T-cell (primary cell): ENCODE measurements around the gene CSNK1E. TPM values are rescaled to one million over a fixed set of nuclear protein-coding genes. Genes with fewer than 3 reads are reported as not detected.

Experiments used
- ATAC-seq, 4 experiments: fragments of 200-7000 bp in 3 of 4; fragments of 150-1000 bp in 1 of 4; cut with Tn5 transposase; replicated peaks in 1 of 4; 1 replicate in 3 of 4; 2 replicates in 1 of 4; pipeline ENCODE4 v1.10.0; 2021; ENCODE audit warnings: moderate library complexity in 3 of 4, mild to moderate bottlenecking in 2 of 4, moderate number of reproducible peaks in 1 of 4
- CTCF ChIA-PET, 2 donors: fragments of 300-600 bp; sonication (Branson Sonifier 250); formaldehyde crosslinking; loops; one replicate each; lab custom pipeline; 2022; ENCODE audit warnings: antibody characterized with exemption in 2 of 2; lab: Charles Lee
- POLR2A ChIA-PET, 2 donors: fragments of 300-600 bp; sonication (Branson Sonifier 250); formaldehyde crosslinking; loops; one replicate each; lab custom pipeline; 2022; ENCODE audit warnings: antibody characterized with exemption in 2 of 2; lab: Charles Lee
- DNase-seq, 35 experiments: peaks; one replicate each; pipeline versions ENCODE4 v3.0.0 to v3.0.0-alpha.2; 2013 to 2023
- H3K27ac ChIP-seq: one replicate; pipeline ENCODE4 v1.5.1; 2013; ENCODE audit warnings: low read length
- H3K27me3 ChIP-seq, 2 experiments: replicated peaks in 1 of 2; 1 replicate in 1 of 2; 2 replicates in 1 of 2; pipeline versions ENCODE4 v1.6.1 to v1.7.0; 2013; ENCODE audit warnings: low read length in 1 of 2, mixed read lengths in 1 of 2; ENCODE audit not compliant: control insufficient read depth in 2 of 2, insufficient read depth in 2 of 2; ENCODE audit errors: extremely low read depth in 1 of 2
- H3K36me3 ChIP-seq, 2 donors: 1 replicate in 1 of 2; 2 replicates in 1 of 2; pipeline versions ENCODE4 v1.6.1 to v1.7.0; 2013; ENCODE audit warnings: low read length in 1 of 2; ENCODE audit not compliant: control insufficient read depth in 2 of 2, insufficient read depth in 1 of 2; ENCODE audit errors: extremely low read depth in 1 of 2
- H3K4me1 ChIP-seq, 2 experiments: 1 replicate in 1 of 2; 2 replicates in 1 of 2; pipeline versions ENCODE4 v1.6.1 to v1.7.0; 2013; ENCODE audit warnings: low read length in 2 of 2, mixed read lengths in 1 of 2; ENCODE audit not compliant: insufficient read depth in 2 of 2, control insufficient read depth in 1 of 2; ENCODE audit errors: extremely low read depth in 1 of 2
- H3K4me3 ChIP-seq, 2 donors: 1 replicate in 1 of 2; 2 replicates in 1 of 2; pipeline versions ENCODE4 v1.5.1 to v1.7.0; 2013; ENCODE audit warnings: mild to moderate bottlenecking in 2 of 2, low read length in 1 of 2, moderate library complexity in 1 of 2; ENCODE audit not compliant: control insufficient read depth in 1 of 2; ENCODE audit errors: extremely low read depth in 1 of 2
- H3K9me3 ChIP-seq: 2 replicates; pipeline ENCODE4 v1.7.0; 2013
- H3K27ac Mint-ChIP-seq, 2 donors: one replicate each; pipeline ENCODE4 v1.8.0; 2020 to 2021; ENCODE audit warnings: mild to moderate bottlenecking in 2 of 2, mixed read lengths in 2 of 2
- H3K27me3 Mint-ChIP-seq, 2 donors: one replicate each; pipeline ENCODE4 v1.8.0; 2021 to 2022; ENCODE audit warnings: mixed read lengths in 2 of 2
- H3K36me3 Mint-ChIP-seq: one replicate; pipeline ENCODE4 v1.8.0; 2021; ENCODE audit warnings: mixed read lengths
- H3K4me1 Mint-ChIP-seq, 3 donors: one replicate each; pipeline ENCODE4 v1.8.0; 2020 to 2022; ENCODE audit warnings: mixed read lengths in 3 of 3, mild to moderate bottlenecking in 1 of 3
- H3K4me3 Mint-ChIP-seq, 3 donors: one replicate each; pipeline ENCODE4 v1.8.0; 2020 to 2022; ENCODE audit warnings: mild to moderate bottlenecking in 3 of 3, mixed read lengths in 3 of 3, moderate library complexity in 3 of 3
- H3K9me3 Mint-ChIP-seq, 3 donors: one replicate each; pipeline ENCODE4 v1.8.0; 2020 to 2022; ENCODE audit warnings: mixed read lengths in 3 of 3
- WGBS: methylation state at CpG from one replicate; pipeline ENCODE4 v1.1.5; 2013; ENCODE audit warnings: missing lambda C conversion rate; ENCODE audit not compliant: insufficient coverage; 5-methylcytosine and 5-hydroxymethylcytosine counted together
- total RNA-seq, 35 experiments: library from RNA in 6 of 35; stranded (reverse) in 6 of 35; fragments of 120-200 nt in 1 of 35; gene quantifications; one replicate each; pipeline versions ENCODE4 v1.2.1 to v1.2.4 and lab custom pipeline; 2013 to 2026

Gene CSNK1E
- total RNA-seq, 5 donors from 2014 or later (not counting 1 experiment from before 2014, with no cell fraction given): 105 to 142 (median 115) TPM

DNA sequence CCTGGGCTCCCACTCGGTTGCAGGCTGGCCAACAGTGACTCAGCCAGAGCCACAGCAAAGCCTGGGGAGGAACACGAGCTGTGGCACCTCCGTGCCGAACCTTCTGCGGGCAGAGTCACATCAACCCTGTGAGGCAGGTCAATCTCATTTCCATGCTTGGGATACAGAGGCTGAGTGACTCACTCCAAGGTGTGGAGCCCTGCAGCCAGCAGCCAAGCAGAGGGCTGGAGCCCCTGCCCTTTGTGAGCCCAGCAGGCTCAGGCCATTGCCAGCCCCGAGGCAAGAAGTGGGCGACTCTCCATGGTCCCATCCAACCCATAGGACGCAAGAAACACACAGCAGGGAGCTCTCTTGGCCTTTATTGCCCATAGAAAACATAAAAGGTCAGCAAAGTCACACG lies 21.4 kb downstream of the CSNK1E start:
- H3K4me3 ChIP-seq: no peak overlapping the region
- Mint-ChIP-seq H3K36me3 (peaks cover 25% of the 10 kb centered on the region), H3K9me3 (no peaks in the 10 kb centered on the region), H3K27me3 (no peaks in the 10 kb centered on the region), H3K4me3 (no peak overlapping the region), H3K27ac (no peak overlapping the region), H3K4me1 (no peaks in the 10 kb centered on the region)
- WGBS: over 99% methylated on average over 8 of the region's 9 CpGs
- H3K9me3 ChIP-seq: no peaks in the 10 kb centered on the region
- no peaks in the 10 kb centered on the region for H3K27me3 ChIP-seq
- no peak overlapping the region for H3K27ac ChIP-seq
- H3K36me3 ChIP-seq: peaks cover 17 to 77% of the 10 kb centered on the region in 2 donors
- ChIA-PET POLR2A (no interaction called here), CTCF (no interaction called here)
- H3K4me1 ChIP-seq: no peaks in the 10 kb centered on the region
- no peak for DNase-seq
- ATAC-seq: no peak

DNA sequence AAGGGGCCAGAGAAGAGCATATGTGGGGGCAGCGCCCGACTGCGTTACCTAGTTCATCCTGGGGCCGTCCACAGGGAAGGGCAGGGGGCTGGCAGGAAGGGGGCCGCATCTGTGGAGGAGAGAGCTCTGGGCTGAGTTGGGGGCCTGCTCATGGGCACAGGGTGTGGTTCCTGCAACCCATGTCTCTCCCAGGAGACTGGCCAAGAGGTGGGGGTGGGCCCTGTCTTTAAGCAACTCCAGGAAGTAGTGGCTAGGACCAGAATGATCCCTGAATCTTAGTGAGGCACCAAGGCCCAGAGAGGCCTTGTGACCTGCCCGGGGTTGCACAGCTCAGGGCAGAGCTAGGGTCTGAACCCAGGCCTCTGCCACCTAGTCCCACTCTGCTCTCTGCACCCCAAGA lies 21.9 kb downstream of the CSNK1E start:
- Histone ChIP-seq H3K4me1 (no peaks in the 10 kb centered on the region), H3K27ac (no peak overlapping the region), H3K4me3 (no peak overlapping the region), H3K36me3 (peaks cover 17 to 72% of the 10 kb centered on the region in 2 donors), H3K27me3 (no peaks in the 10 kb centered on the region), H3K9me3 (no peaks in the 10 kb centered on the region)
- Mint-ChIP-seq H3K27me3 (no peaks in the 10 kb centered on the region), H3K36me3 (peaks cover 23% of the 10 kb centered on the region), H3K4me1 (no peaks in the 10 kb centered on the region), H3K4me3 (no peak overlapping the region), H3K9me3 (no peaks in the 10 kb centered on the region), H3K27ac (no peak overlapping the region)
- DNase-seq (no peak), ATAC-seq (no peak)
- WGBS: 97% methylated on average over 6 of the region's 6 CpGs
- ChIA-PET POLR2A (no interaction called here), CTCF (no interaction called here)

DNA sequence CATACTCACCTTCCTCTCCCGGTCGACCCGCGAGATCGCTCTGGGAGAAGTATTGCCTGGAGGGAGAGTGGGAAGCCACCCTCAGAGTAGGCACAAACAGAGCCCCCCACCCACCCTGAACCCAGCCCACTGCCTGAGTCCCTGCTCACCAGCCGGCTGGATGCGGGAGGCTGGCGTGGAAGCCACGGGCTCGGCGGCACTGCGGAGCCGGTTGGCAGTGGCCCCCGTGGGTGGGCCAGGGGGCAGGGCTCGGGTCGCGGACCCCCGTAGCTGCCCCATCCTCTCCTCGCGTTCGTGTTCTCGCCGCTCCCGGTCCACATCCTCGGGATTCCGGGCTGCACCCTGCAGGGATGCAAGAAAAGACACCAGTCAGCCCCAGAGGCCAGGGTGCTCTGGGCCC lies 23.0 kb downstream of the CSNK1E start:
- Mint-ChIP-seq H3K27ac (no peak overlapping the region), H3K4me1 (no peaks in the 10 kb centered on the region), H3K4me3 (no peak overlapping the region), H3K36me3 (peaks cover 17% of the 10 kb centered on the region), H3K9me3 (no peaks in the 10 kb centered on the region), H3K27me3 (no peaks in the 10 kb centered on the region)
- ChIA-PET POLR2A (no interaction called here), CTCF (no interaction called here)
- ATAC-seq (no peak), DNase-seq (no peak)
- H3K9me3 ChIP-seq: no peaks in the 10 kb centered on the region
- H3K27me3 ChIP-seq: no peaks in the 10 kb centered on the region
- H3K4me3 ChIP-seq: no peak overlapping the region
- H3K36me3 ChIP-seq: peaks cover 17 to 61% of the 10 kb centered on the region in 2 donors
- no peaks in the 10 kb centered on the region for H3K4me1 ChIP-seq
- no peak overlapping the region for H3K27ac ChIP-seq
- WGBS: 95% methylated on average over 20 of the region's 26 CpGs

DNA sequence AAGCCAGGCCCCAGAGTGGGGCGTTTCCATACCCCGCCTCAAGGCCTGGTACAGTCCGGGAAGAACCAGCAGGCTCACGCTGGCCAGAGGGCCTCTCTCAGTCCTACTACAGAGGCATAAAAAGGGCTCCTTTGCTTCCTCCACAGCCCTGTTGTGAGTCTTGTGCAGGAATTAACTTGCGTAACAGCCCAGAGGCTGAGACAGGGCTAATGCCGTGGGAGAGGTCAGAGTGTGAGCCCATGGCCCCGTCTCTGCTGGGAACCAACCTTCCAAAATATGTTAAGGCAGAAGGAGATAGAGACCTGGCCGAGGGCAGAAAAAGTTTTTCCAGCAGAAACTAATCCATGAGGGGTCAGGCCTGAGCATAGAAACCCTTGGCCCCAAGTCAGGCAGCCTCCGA lies 24.5 kb downstream of the CSNK1E start:
- DNase-seq: no peak
- no peak overlapping the region for H3K4me3 ChIP-seq
- no peaks in the 10 kb centered on the region for H3K4me1 ChIP-seq
- no peaks in the 10 kb centered on the region for H3K9me3 Mint-ChIP-seq
- no peak overlapping the region for H3K27ac Mint-ChIP-seq
- ChIA-PET POLR2A (interaction anchor here in 1 of 2 donors (0.7 kb wide), 1 partner anchor 13 kb away, joined by 3 read pairs; no protein-coding TSS in a partner anchor), CTCF (no interaction called here)
- no peaks in the 10 kb centered on the region for H3K4me1 Mint-ChIP-seq
- WGBS: 98% methylated on average over 4 of the region's 9 CpGs
- no peaks in the 10 kb centered on the region for H3K27me3 ChIP-seq
- H3K27ac ChIP-seq: no peak overlapping the region
- H3K9me3 ChIP-seq: no peaks in the 10 kb centered on the region
- peaks cover 17 to 47% of the 10 kb centered on the region in 2 donors for H3K36me3 ChIP-seq
- H3K4me3 Mint-ChIP-seq: no peak overlapping the region
- peaks cover 9% of the 10 kb centered on the region for H3K36me3 Mint-ChIP-seq
- H3K27me3 Mint-ChIP-seq: no peaks in the 10 kb centered on the region
- no peak for ATAC-seq

DNA sequence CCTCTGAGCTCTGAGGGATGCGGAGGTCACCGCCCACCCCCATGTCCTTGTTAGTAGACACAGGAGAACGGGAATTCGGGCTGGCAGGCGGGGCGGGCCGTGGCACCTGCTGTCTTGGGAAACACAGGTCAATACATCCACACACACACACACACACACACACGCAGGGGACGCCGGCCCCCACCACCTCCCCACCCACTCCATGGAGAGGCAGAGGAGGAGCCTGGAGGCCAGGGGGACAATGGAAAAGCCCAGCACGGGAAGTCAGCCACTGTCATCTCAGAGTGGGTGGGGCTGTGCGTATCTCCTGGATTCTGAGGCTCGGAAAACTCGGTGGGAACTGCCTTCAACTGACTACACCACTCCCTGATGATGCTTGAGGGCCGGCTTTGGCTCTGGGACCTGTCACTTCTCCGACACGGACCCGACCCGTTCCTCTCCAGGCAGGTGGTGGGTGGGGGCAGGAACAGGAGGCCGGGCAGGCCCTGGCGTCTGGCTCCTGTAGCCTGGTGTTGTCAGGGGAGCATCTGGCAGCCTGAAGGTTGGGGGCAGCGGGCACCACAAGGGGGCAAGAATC lies 25.9 kb downstream of the CSNK1E start:
- CTCF ChIA-PET: no interaction called here
- Mint-ChIP-seq H3K4me1 (no peaks in the 10 kb centered on the region), H3K27ac (peak overlapping the region in 1 of 2 donors; percentile 6), H3K9me3 (no peaks in the 10 kb centered on the region), H3K27me3 (no peaks in the 10 kb centered on the region), H3K36me3 (peaks cover 3% of the 10 kb centered on the region), H3K4me3 (no peak overlapping the region)
- POLR2A ChIA-PET: no interaction called here
- Histone ChIP-seq H3K4me3 (no peak overlapping the region), H3K9me3 (no peaks in the 10 kb centered on the region), H3K27me3 (no peaks in the 10 kb centered on the region), H3K4me1 (no peaks in the 10 kb centered on the region), H3K36me3 (peaks cover 17 to 34% of the 10 kb centered on the region in 2 donors), H3K27ac (no peak overlapping the region)
- DNase-seq: no peak
- peak in 1 of 4 experiments; percentile 35 for ATAC-seq
- WGBS: 92% methylated on average over 7 of the region's 22 CpGs

DNA sequence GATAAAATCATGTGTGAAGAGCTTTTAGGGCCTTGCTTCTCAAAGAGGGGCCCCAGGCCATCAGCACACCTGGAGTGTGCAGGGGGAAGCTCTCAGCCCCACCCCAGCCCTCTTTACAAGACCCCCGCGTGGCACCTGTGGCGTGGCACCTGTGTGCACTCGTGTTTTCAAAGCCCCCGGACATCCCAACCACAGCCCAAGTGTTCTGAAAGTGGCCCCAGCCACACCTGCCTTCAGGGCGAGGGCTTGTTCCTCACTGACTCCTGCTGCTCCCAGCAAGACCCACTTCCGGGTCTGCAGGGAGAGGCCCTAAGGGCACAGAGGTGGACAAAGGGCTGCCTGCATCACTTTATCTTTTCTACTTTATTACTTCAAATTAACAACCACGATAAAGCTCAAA lies 26.9 kb downstream of the CSNK1E start:
- Mint-ChIP-seq H3K27ac (no peak overlapping the region), H3K36me3 (peaks cover 3% of the 10 kb centered on the region), H3K27me3 (no peaks in the 10 kb centered on the region), H3K4me3 (no peak overlapping the region), H3K4me1 (no peaks in the 10 kb centered on the region), H3K9me3 (no peaks in the 10 kb centered on the region)
- 55% methylated on average over 4 of the region's 8 CpGs for WGBS
- no peaks in the 10 kb centered on the region for H3K27me3 ChIP-seq
- no peak for DNase-seq
- ChIA-PET CTCF (no interaction called here), POLR2A (interaction anchor here (0.6 to 0.7 kb wide), 4 partner anchors 23 to 682 kb away, joined by 3 to 14 read pairs (median 4); no protein-coding TSS in a partner anchor)
- H3K4me3 ChIP-seq: no peak overlapping the region
- H3K36me3 ChIP-seq: peaks cover 10 to 26% of the 10 kb centered on the region in 2 donors
- no peaks in the 10 kb centered on the region for H3K9me3 ChIP-seq
- ATAC-seq: no peak
- no peaks in the 10 kb centered on the region for H3K4me1 ChIP-seq
- no peak overlapping the region for H3K27ac ChIP-seq
